ENCODE data around the gene DENND5B.
A peak's percentile ranks its signal among the peaks of the same experiment; 100 is the strongest.

The DENND5B gene

GRCh38 chr12:31605531-31605930 lies 14.6 kb upstream of the DENND5B start:
- H3K4me1 Mint-ChIP-seq (ENCODE audit: low read depth), result no peaks in the 10 kb centered on the region
- H3K36me3 Mint-ChIP-seq (ENCODE audit: low read depth), result no peaks in the 10 kb centered on the region
- peaks cover 20% of the 10 kb centered on the region for H3K9me3 Mint-ChIP-seq
- H3K27me3 Mint-ChIP-seq (ENCODE audit: low read depth), result peaks cover 4% of the 10 kb centered on the region
- no peak overlapping the region for H3K27ac Mint-ChIP-seq
- no peak overlapping the region for H3K4me3 Mint-ChIP-seq

- H3K27ac Mint-ChIP-seq, result no peak overlapping the region
- H3K27me3 Mint-ChIP-seq (ENCODE audit: low read depth), result peaks cover 4% of the 10 kb centered on the region
- H3K4me1 Mint-ChIP-seq (ENCODE audit: low read depth), result no peaks in the 10 kb centered on the region
- no peak overlapping the region for H3K4me3 Mint-ChIP-seq
- H3K36me3 Mint-ChIP-seq (ENCODE audit: low read depth), result no peaks in the 10 kb centered on the region
- peaks cover 12% of the 10 kb centered on the region for H3K9me3 Mint-ChIP-seq
Measured at GRCh38 chr12:31603546-31604009, 12.6 kb upstream of the DENND5B start.

GRCh38 chr12:31600750-31601149 lies 9.8 kb upstream of the DENND5B start:
- Mint-ChIP-seq H3K4me3 (no peak overlapping the region), H3K27me3 (ENCODE audit: low read depth) (peaks cover 4% of the 10 kb centered on the region), H3K9me3 (no peaks in the 10 kb centered on the region), H3K27ac (no peak overlapping the region), H3K4me1 (ENCODE audit: low read depth) (no peaks in the 10 kb centered on the region), H3K36me3 (ENCODE audit: low read depth) (no peaks in the 10 kb centered on the region)

- Mint-ChIP-seq H3K4me1 (ENCODE audit: low read depth) (no peaks in the 10 kb centered on the region), H3K4me3 (no peak overlapping the region), H3K9me3 (no peaks in the 10 kb centered on the region), H3K27ac (no peak overlapping the region), H3K36me3 (ENCODE audit: low read depth) (no peaks in the 10 kb centered on the region), H3K27me3 (ENCODE audit: low read depth) (peaks cover 4% of the 10 kb centered on the region)
Measured at GRCh38 chr12:31600252-31600651, 9.3 kb upstream of the DENND5B start.

DNA sequence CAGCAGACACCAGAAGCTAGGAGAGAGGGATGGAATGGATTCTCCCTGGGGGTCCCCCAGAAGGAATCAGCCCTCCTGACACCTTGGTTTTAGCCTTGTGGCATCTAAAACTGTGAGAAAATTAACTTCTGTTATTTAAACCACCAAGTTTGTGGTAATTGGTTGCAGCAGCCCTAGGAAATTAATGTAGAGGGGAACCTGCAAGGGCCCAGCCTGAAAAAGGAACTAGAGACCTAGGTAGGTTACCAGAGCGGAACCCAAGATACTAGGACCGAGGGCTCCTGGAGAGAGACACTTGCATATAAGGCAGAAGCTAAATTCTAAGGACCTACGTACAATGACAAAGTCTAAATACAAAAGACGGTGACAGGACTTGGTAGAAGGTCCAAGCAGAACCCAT lies 8.1 kb upstream of the DENND5B start:
- Mint-ChIP-seq H3K27me3 (ENCODE audit: low read depth) (peaks cover 6% of the 10 kb centered on the region), H3K36me3 (ENCODE audit: low read depth) (no peaks in the 10 kb centered on the region), H3K4me1 (ENCODE audit: low read depth) (no peaks in the 10 kb centered on the region), H3K27ac (no peak overlapping the region), H3K4me3 (no peak overlapping the region), H3K9me3 (no peaks in the 10 kb centered on the region)

DNA sequence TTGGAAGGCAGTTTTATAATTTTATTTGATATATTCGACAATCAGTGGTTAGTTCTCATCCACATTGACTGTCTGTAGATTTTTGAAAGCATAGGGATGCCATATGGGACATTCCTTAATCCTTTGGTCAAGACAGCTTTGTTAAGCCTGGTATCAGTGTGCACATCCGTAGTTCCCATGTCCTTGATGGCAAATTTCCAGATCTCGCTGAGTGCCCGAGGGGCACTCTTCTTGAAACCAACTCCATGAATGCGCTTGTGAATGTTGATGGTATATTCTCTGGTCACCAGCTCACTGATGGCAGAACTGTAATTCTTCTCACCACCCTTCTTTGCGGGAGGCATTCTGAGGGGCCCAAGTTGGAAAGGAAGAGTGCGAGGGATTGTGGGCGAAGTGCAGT lies 6.1 kb upstream of the DENND5B start:
- H3K27me3 Mint-ChIP-seq (ENCODE audit: low read depth), result peaks cover 20% of the 10 kb centered on the region
- no peak overlapping the region for H3K4me3 Mint-ChIP-seq
- no peaks in the 10 kb centered on the region for H3K36me3 Mint-ChIP-seq (ENCODE audit: low read depth)
- H3K27ac Mint-ChIP-seq, result no peak overlapping the region
- no peaks in the 10 kb centered on the region for H3K4me1 Mint-ChIP-seq (ENCODE audit: low read depth)
- no peaks in the 10 kb centered on the region for H3K9me3 Mint-ChIP-seq

DNA sequence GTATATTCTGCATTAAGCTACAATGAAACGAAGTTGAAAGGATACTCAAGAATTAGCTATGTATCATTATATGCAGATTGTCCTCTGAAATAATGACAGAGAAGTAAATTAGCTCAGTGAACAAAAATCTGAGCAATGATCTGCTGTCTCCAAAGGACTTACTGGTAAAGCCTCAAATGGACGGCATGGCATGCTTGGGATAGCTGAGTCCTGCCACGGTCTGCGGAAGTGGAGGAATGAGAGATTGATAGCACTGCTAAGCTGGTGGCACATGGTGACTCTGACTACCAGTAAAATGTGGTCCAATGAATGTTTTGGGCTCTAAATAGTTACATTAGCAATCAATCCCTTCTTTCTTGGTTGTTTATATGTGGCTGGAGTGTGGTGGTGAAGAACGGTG lies 3.7 kb upstream of the DENND5B start:
- H3K4me1 Mint-ChIP-seq (ENCODE audit: low read depth), result peaks cover 6% of the 10 kb centered on the region
- H3K27me3 Mint-ChIP-seq (ENCODE audit: low read depth), result peaks cover 31% of the 10 kb centered on the region
- H3K36me3 Mint-ChIP-seq (ENCODE audit: low read depth), result no peaks in the 10 kb centered on the region
- H3K9me3 Mint-ChIP-seq, result no peaks in the 10 kb centered on the region
- H3K27ac Mint-ChIP-seq, result no peak overlapping the region
- H3K4me3 Mint-ChIP-seq, result no peak overlapping the region

DNA sequence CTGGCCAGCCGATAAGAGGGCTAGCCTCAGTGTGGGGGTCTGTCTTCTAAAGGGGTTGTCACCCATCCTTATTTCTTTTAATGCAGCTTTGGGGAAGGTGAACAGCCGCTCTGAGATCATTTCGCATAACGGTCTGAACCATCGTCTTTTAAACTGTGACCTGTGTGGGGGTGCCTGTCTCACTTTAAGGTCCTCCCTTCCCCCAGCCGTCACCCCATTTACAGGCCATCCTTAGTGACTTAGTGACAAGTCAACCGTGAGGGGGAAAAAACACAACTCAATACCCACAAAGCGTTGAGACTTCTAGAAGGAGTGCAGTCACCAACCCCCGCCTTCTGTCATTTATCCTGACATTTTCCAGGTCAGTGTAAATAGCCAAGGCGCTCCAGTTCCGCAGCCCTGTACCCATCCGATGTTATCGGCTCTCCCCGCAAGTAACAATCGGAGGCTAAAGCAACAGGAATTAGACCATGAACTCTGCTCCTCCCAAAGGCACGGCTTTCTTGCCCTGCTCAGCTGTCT lies 505 bp upstream of the DENND5B start:
- Mint-ChIP-seq H3K9me3 (no peaks in the 10 kb centered on the region), H3K4me1 (ENCODE audit: low read depth) (peaks cover 8% of the 10 kb centered on the region), H3K27ac (no peak overlapping the region), H3K4me3 (peak overlapping the region; percentile 82), H3K36me3 (ENCODE audit: low read depth) (peaks cover 2% of the 10 kb centered on the region), H3K27me3 (ENCODE audit: low read depth) (peaks cover 57% of the 10 kb centered on the region)

DNA sequence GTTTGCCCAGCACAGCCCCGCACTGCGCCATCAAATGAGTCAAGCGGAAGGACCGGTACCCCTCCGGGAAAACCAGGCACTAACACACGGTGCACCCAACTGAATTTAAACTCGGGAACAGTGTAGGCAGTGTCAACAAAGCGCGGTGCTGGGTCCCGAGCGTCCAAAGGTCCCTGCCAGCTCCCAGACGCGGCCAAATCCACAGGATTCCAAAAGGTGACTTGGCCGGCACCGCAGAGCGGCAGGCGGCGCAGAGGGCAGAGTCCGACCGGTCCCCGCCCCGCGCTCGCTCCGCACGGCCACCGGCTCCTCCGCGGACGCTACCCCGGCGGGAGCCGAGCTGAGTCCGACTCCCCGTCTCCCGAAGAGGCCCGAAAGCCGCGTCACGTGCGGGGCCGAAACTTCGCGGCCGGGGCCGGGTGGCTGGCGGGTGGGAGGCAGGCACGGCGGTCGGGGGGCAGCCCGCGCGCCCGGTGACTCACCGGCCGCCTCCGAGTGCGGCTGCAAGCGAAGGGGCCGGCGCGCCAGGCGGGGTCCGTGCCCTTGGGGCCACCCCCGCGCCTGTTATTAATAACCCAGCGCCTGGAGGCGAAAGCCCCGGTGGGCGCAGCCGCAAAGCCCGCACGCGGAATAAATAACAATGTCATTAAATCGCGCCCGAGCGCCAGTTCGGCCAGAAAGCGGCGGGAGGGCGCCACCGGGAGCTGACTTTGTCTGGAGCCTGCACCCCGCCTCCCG lies 863 bp downstream of the DENND5B start:
- peaks cover 61% of the 10 kb centered on the region for H3K27me3 Mint-ChIP-seq (ENCODE audit: low read depth)

DNA sequence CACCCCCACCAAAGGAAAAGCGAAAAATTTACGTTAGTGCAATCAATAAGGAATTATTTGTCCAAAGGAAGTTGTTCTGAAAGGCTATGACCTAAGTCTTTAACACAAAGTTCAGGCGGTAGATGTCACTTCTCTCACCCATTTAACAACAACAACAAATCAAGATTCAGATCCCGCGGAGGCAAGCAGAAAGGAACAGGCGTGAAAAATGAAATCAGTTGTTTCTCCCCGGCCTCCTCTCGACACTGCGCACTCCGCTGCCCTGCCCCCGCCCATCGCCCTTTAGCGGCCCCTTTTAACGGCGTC lies 1.4 kb downstream of the DENND5B start:
- Mint-ChIP-seq H3K9me3 (no peaks in the 10 kb centered on the region), H3K4me3 (peak overlapping the region; percentile 78), H3K27me3 (ENCODE audit: low read depth) (peaks cover 63% of the 10 kb centered on the region), H3K36me3 (ENCODE audit: low read depth) (peaks cover 2% of the 10 kb centered on the region), H3K27ac (no peak overlapping the region), H3K4me1 (ENCODE audit: low read depth) (peaks cover 8% of the 10 kb centered on the region)

More for the DNA sequence above, 863 bp downstream of the DENND5B start:
- no peak overlapping the region for H3K27ac Mint-ChIP-seq
- H3K36me3 Mint-ChIP-seq (ENCODE audit: low read depth), result peaks cover 2% of the 10 kb centered on the region
- peaks cover 8% of the 10 kb centered on the region for H3K4me1 Mint-ChIP-seq (ENCODE audit: low read depth)
- H3K9me3 Mint-ChIP-seq, result no peaks in the 10 kb centered on the region
- H3K4me3 Mint-ChIP-seq, result peak overlapping the region; percentile 78

DNA sequence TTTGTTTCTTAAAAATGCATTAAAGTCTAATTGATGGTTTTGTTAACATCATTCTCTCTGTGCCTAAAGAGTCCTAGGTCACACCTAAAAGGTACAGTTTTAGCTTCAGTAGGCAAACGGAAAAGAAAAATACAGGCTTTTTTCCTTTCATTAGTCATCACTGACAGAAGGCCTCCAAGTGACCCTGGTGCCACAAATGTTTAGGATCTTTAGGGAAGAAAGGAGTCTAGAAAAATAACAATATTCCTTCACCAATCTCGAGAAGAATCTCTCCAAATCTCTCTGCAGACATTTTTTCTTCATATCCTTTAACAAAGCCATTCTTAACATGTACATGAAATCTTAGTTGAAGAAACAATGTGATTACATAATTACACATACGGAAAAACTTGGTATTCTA lies 2.0 kb downstream of the DENND5B start:
- no peak overlapping the region for H3K27ac Mint-ChIP-seq

DNA sequence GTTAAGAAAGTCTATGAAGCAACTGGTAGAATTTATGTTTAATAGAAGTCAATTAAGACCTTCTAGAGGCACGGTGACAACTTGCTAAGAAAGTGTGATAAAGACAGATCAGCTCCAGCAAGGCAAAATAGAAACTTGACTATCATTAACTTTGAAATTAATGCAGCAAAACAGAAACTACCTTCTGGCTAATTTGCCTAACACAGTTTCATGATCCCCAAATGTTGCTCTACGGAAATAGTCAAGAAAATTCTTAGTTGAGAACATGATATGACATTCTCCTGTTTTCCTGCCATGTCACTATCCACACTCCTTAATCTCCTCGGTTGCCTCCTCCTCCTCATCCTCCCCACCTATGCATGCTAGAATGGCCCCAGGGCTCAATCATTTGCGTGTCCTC lies 4.2 kb downstream of the DENND5B start:
- Mint-ChIP-seq H3K27me3 (ENCODE audit: low read depth) (peaks cover 43% of the 10 kb centered on the region), H3K27ac (no peak overlapping the region), H3K9me3 (no peaks in the 10 kb centered on the region), H3K4me3 (no peak overlapping the region), H3K36me3 (ENCODE audit: low read depth) (peaks cover 2% of the 10 kb centered on the region), H3K4me1 (ENCODE audit: low read depth) (peaks cover 8% of the 10 kb centered on the region)

More for the DNA sequence above, 2.0 kb downstream of the DENND5B start:
- peaks cover 8% of the 10 kb centered on the region for H3K4me1 Mint-ChIP-seq (ENCODE audit: low read depth)
- peak overlapping the region; percentile 78 for H3K4me3 Mint-ChIP-seq
- H3K27me3 Mint-ChIP-seq (ENCODE audit: low read depth), result peaks cover 60% of the 10 kb centered on the region
- H3K9me3 Mint-ChIP-seq, result no peaks in the 10 kb centered on the region
- H3K36me3 Mint-ChIP-seq (ENCODE audit: low read depth), result peaks cover 2% of the 10 kb centered on the region

DNA sequence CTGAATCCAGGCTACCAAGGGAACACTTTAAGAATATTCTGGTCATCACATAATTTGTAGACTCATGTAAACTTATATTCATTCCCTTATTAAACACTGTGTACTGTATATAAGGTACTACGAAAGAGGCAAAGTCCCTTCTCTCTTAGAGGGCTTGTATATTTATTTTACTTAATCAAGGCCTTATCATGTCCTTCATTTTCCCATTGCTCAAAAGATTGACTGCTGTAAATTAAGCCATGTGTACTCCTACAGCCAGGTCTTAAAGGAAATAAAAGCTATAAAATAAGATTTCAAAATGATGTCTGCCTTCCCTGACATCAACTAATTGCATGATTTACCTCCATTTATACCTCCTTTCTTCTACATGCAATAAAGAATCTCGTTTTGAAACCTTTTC lies 5.0 kb downstream of the DENND5B start:
- peaks cover 4% of the 10 kb centered on the region for H3K4me1 Mint-ChIP-seq (ENCODE audit: low read depth)
- peaks cover 38% of the 10 kb centered on the region for H3K27me3 Mint-ChIP-seq (ENCODE audit: low read depth)
- H3K36me3 Mint-ChIP-seq (ENCODE audit: low read depth), result peaks cover 2% of the 10 kb centered on the region
- H3K4me3 Mint-ChIP-seq, result no peak overlapping the region
- H3K27ac Mint-ChIP-seq, result no peak overlapping the region
- no peaks in the 10 kb centered on the region for H3K9me3 Mint-ChIP-seq

- H3K27ac Mint-ChIP-seq, result no peak overlapping the region
- H3K9me3 Mint-ChIP-seq, result no peaks in the 10 kb centered on the region
- no peak overlapping the region for H3K4me3 Mint-ChIP-seq
- peaks cover 4% of the 10 kb centered on the region for H3K4me1 Mint-ChIP-seq (ENCODE audit: low read depth)
- H3K27me3 Mint-ChIP-seq (ENCODE audit: low read depth), result peaks cover 38% of the 10 kb centered on the region
- peaks cover 2% of the 10 kb centered on the region for H3K36me3 Mint-ChIP-seq (ENCODE audit: low read depth)
Measured at GRCh38 chr12:31585271-31585670, 5.7 kb downstream of the DENND5B start.

- Mint-ChIP-seq H3K27me3 (ENCODE audit: low read depth) (peaks cover 37% of the 10 kb centered on the region), H3K9me3 (no peaks in the 10 kb centered on the region), H3K27ac (no peak overlapping the region), H3K4me1 (ENCODE audit: low read depth) (peaks cover 4% of the 10 kb centered on the region), H3K4me3 (no peak overlapping the region), H3K36me3 (ENCODE audit: low read depth) (peaks cover 2% of the 10 kb centered on the region)
Measured at GRCh38 chr12:31584782-31585181, 6.2 kb downstream of the DENND5B start.

Measured in T-helper 1 cell treated with Interleukin-12 subunit alpha and Interleukin-12 subunit beta and Interleukin-4 antibody, amounts not matched to agents 30 μg/mL and 1 μg/mL, for 36 hours (primary cell).